K562 (cell line): ENCODE results near the gene SOS2. TPM values are rescaled to one million over a fixed set of nuclear protein-coding genes. Genes with fewer than 3 reads are reported as not detected.

Experiments used
- ATAC-seq: fragments of 200-7000 bp; cut with Tn5 transposase; 3 replicates; pipeline ENCODE4 v1.9.1; 2020; ENCODE audit warnings: moderate library complexity
- BruUV-seq: library from RNA; stranded (reverse); fragments of 400-500 nt; replicated peaks from 2 replicates; lab custom pipeline; 2021; lab: Mats Ljungman, UMichigan
- CTCF ChIA-PET: fragments of 300-600 bp; formaldehyde crosslinking; extraction: SDS; loops from one replicate; lab custom pipeline; 2021; ENCODE audit warnings: low intra/inter-chr PET ratio; lab: Yijun Ruan, JAX
- POLR2A ChIA-PET: fragments of 300-600, 350-650 bp; sonication (Branson Sonifier 250); formaldehyde crosslinking; extraction: SDS; loops from one replicate; lab custom pipeline; 2021; ENCODE audit warnings: antibody characterized with exemption, inconsistent platforms; lab: Yijun Ruan, JAX
- DNase-seq, 4 experiments: peaks; one replicate each; pipeline versions ENCODE4 v3.0.0 to v3.0.0-alpha.2; 2011 to 2018; ENCODE audit warnings: low spot score in 3 of 4, mixed read lengths in 3 of 4; ENCODE audit errors: extremely low read depth in 1 of 4
- FAIRE-seq: peaks from 2 replicates; lab custom pipeline; 2011; peaks lifted over from hg19 to GRCh38; lab: Jason Lieb, UNC
- H2AFZ ChIP-seq: 2 replicates; pipeline ENCODE4 v1.6.0; 2011; ENCODE audit warnings: low read depth, low read length, control low read depth, inconsistent platforms
- H3K27ac ChIP-seq: fragments of 200-600 bp; 3 replicates; pipeline ENCODE4 v1.8.0; 2011; ENCODE audit warnings: low read depth, mild to moderate bottlenecking, control low read depth, inconsistent platforms, low read length, moderate library complexity, mixed read lengths; ENCODE audit errors: extremely low read depth
- H3K27me3 ChIP-seq, 2 experiments: fragments of 300-600 bp in 1 of 2; 2 replicates in 1 of 2; 3 replicates in 1 of 2; pipeline versions ENCODE4 v1.6.0 to v1.8.0; 2011; ENCODE audit warnings: inconsistent platforms in 2 of 2, low read length in 2 of 2, mild to moderate bottlenecking in 1 of 2, mixed read lengths in 1 of 2, moderate library complexity in 1 of 2; ENCODE audit not compliant: control insufficient read depth in 2 of 2, insufficient read depth in 2 of 2
- H3K36me3 ChIP-seq: fragments of 300-600 bp; 3 replicates; pipeline ENCODE4 v1.8.0; 2011; ENCODE audit warnings: mild to moderate bottlenecking, low read length, inconsistent platforms; ENCODE audit not compliant: control insufficient read depth, insufficient read depth
- H3K4me1 ChIP-seq, 2 experiments: fragments of 200-600 bp in 1 of 2; replicated peaks in 1 of 2; 2 replicates in 1 of 2; 3 replicates in 1 of 2; pipeline versions ENCODE4 v1.5.1 to v1.8.0; 2011; ENCODE audit warnings: inconsistent platforms in 2 of 2, low read length in 2 of 2, mild to moderate bottlenecking in 1 of 2, mixed read lengths in 1 of 2, moderate library complexity in 1 of 2; ENCODE audit not compliant: control insufficient read depth in 2 of 2, insufficient read depth in 2 of 2
- H3K4me2 ChIP-seq: 2 replicates; pipeline ENCODE4 v1.6.1; 2011; ENCODE audit warnings: low read length, control low read depth, inconsistent platforms, mixed read lengths; ENCODE audit not compliant: insufficient read depth
- H3K4me3 ChIP-seq: fragments of 200-600 bp; sonication (generic), shearing (Covaris generic); 2 replicates; pipeline ENCODE4 v1.5.1; 2016; ENCODE audit warnings: control low read depth, inconsistent platforms
- H3K79me2 ChIP-seq: fragments of 200-600 bp; 3 replicates; pipeline ENCODE4 v1.8.0; 2011; ENCODE audit warnings: low read length, inconsistent platforms; ENCODE audit not compliant: control insufficient read depth, insufficient read depth
- H3K9ac ChIP-seq, 2 experiments: 2 replicates each; pipeline versions ENCODE4 v1.6.0 to v1.6.1; 2011; ENCODE audit warnings: low read depth in 2 of 2, low read length in 2 of 2, control low read depth in 1 of 2, inconsistent platforms in 1 of 2, mild to moderate bottlenecking in 1 of 2, mixed read lengths in 1 of 2; ENCODE audit not compliant: insufficient read depth in 1 of 2
- H3K9me1 ChIP-seq: one replicate; pipeline ENCODE4 v1.6.0; 2011; ENCODE audit warnings: inconsistent platforms, mild to moderate bottlenecking, low read length, moderate library complexity; ENCODE audit not compliant: control insufficient read depth, insufficient read depth
- H3K9me3 ChIP-seq: replicated peaks from 2 replicates; pipeline ENCODE4 v1.5.1; 2011; ENCODE audit warnings: low read depth, low read length, inconsistent platforms; ENCODE audit not compliant: control insufficient read depth, insufficient read depth
- H4K20me1 ChIP-seq: replicated peaks from 2 replicates; pipeline ENCODE4 v1.6.1; 2011; ENCODE audit warnings: low read length, inconsistent platforms, mixed read lengths; ENCODE audit not compliant: control insufficient read depth, insufficient read depth
- KDM1A ChIP-seq, 2 experiments: fragments of 450-650 bp; IDR thresholded peaks; 2 replicates each; pipeline ENCODE4 v1.6.1; 2016; ENCODE audit warnings: mild to moderate bottlenecking in 2 of 2
- MYC ChIP-seq, 2 experiments: fragments of 250-450 bp in 1 of 2; sonication (Bioruptor Pico) in 1 of 2; IDR thresholded peaks; 2 replicates each; pipeline versions ENCODE4 v1.5.1 to v1.6.1; 2012 to 2021; ENCODE audit warnings: low read depth in 2 of 2, borderline replicate concordance in 1 of 2, improper control_type of control experiment in 1 of 2, low read length in 1 of 2, mild to moderate bottlenecking in 1 of 2, moderate library complexity in 1 of 2
- SRSF7 ChIP-seq: fragments of 200-400 bp; formaldehyde crosslinking; optimal IDR thresholded peaks from 2 replicates; pipeline ENCODE3; 2017; ENCODE audit warnings: mild to moderate bottlenecking, low read depth, low read length
- YY1 ChIP-seq, 3 experiments: IDR thresholded peaks; 2 replicates each; pipeline ENCODE4 v1.6.1; 2011; ENCODE audit warnings: low read length in 2 of 3, mild to moderate bottlenecking in 2 of 3, moderate library complexity in 2 of 3, borderline replicate concordance in 1 of 3, control low read depth in 1 of 3, low read depth in 1 of 3; ENCODE audit not compliant: insufficient read depth in 3 of 3, insufficient replicate concordance in 2 of 3, control insufficient read depth in 1 of 3, insufficient read length in 1 of 3; ENCODE audit errors: extremely low read depth in 1 of 3
- ZC3H11A ChIP-seq: IDR thresholded peaks from 2 replicates; pipeline ENCODE4 v1.6.1; 2012; ENCODE audit warnings: low read depth, low read length, improper control_type of control experiment
- ZNF41 ChIP-seq: fragments of 250-450 bp; sonication (Bioruptor Pico); conservative IDR thresholded peaks from 2 replicates; pipeline ENCODE4 v1.4.0; 2020; ENCODE audit warnings: mild to moderate bottlenecking
- ZNF780A ChIP-seq: fragments of 250-450 bp; sonication (Bioruptor Pico); IDR thresholded peaks from 2 replicates; pipeline ENCODE4 v1.5.0; 2021; ENCODE audit warnings: mild to moderate bottlenecking
- WGBS: fragments of 100-300 bp; shearing (Covaris generic); methylation state at CpG from one replicate; pipeline ENCODE4 v1.1.6; 2016; ENCODE audit warnings: low coverage, mixed read lengths; ENCODE audit not compliant: insufficient coverage; ENCODE audit errors: missing lambda C conversion rate; 5-methylcytosine and 5-hydroxymethylcytosine counted together
- in situ Hi-C: fragments of 300-500 bp; cut with MboI; formaldehyde crosslinking; loops from 4 replicates; pipeline ENCODE4 v1.15.0; 2018; ENCODE audit warnings: inconsistent platforms, mixed read lengths
- intact Hi-C: fragments of 100-400 bp; cut with micrococcal nuclease; formaldehyde crosslinking; loops from 2 replicates; pipeline ENCODE4 v1.14.2; 2022
- polyA plus RNA-seq, 8 experiments: library from polyadenylated mRNA; depleted of rRNA in 4 of 8; stranded (reverse) in 5 of 8; unstranded in 3 of 8; fragments of >200 nt; fragmentation: Nextera tagmentation in 2 of 8; fragmentation: Illumina TruSeq in 1 of 8; extraction: Ambion mirVana in 2 of 8; extraction: Trizol in 1 of 8; gene quantifications; 2 replicates each; pipeline versions ENCODE4 v1.2.1 to v1.2.3, GENCODE V29; 2011 to 2014; ENCODE audit warnings: inconsistent platforms in 1 of 8, missing spikeins in 1 of 8
- total RNA-seq, 7 experiments: library from RNA; depleted of rRNA in 6 of 7; stranded (reverse); fragments of >200 nt in 6 of 7; fragmentation: Illumina TruSeq in 2 of 7; extraction: Trizol in 2 of 7; gene quantifications; 2 replicates each; pipeline versions ENCODE4 v1.2.1 to v1.2.3, GENCODE V29; 2011 to 2021; ENCODE audit warnings: low replicate concordance in 1 of 7

SOS2 gene
- total and polyA plus RNA-seq, 9 of the 15 experiments (the other 6 are each of a cell fraction or from before 2014, with no cell fraction given), result 2.2 to 13.1 (median 10.5) TPM

GRCh38 chr14:50215416-50215815 is 16.0 kb downstream of the SOS2 start:
- intact Hi-C loops, result no loop called here
- in situ Hi-C loops, result no loop called here
- FAIRE-seq, result no peak
- no peak for DNase-seq
- H3K9me1 ChIP-seq, result no peaks in the 10 kb centered on the region
- no peak for TF ChIP-seq ZNF780A (CRISPR knock-in tag)
- TF ChIP-seq KDM1A (IDR thresholded peaks at IDR 0.05), result no peak
- no peak for TF ChIP-seq MYC (IDR thresholded peaks at IDR 0.05; ENCODE audit: low read depth, low read length)
- no peak for TF ChIP-seq MYC (CRISPR knock-in tag; IDR thresholded peaks at IDR 0.05; ENCODE audit: borderline replicate concordance, low read depth)
- TF ChIP-seq ZC3H11A, result no peak
- no peak for TF ChIP-seq SRSF7
- TF ChIP-seq ZNF41 (CRISPR knock-in tag), result no peak
- no peak for TF ChIP-seq YY1 (IDR thresholded peaks at IDR 0.05; ENCODE audit: borderline replicate concordance in 1 of 3, control insufficient read depth in 1 of 3, extremely low read depth in 1 of 3, insufficient read depth in 3 of 3, insufficient read length in 1 of 3, insufficient replicate concordance in 2 of 3, low read depth in 1 of 3, low read length in 2 of 3)
- no peak overlapping the region for H3K4me2 ChIP-seq
- BruUV-seq, result no TSS peak
- H3K4me1 ChIP-seq, result no peaks in the 10 kb centered on the region; a peak in 2 of 5 replicates
- ChIA-PET POLR2A (no interaction called here), CTCF (no interaction called here)
- WGBS, result 69% methylated on average over 2 of the region's 2 CpGs
- H3K27ac ChIP-seq, result no peak overlapping the region
- H2AFZ ChIP-seq, result no peak overlapping the region
- no peak overlapping the region for H3K9ac ChIP-seq
- H3K27me3 ChIP-seq, result no peaks in the 10 kb centered on the region
- no peaks in the 10 kb centered on the region for H3K36me3 ChIP-seq
- H3K9me3 ChIP-seq, result no peaks in the 10 kb centered on the region
- no peak overlapping the region for H3K4me3 ChIP-seq
- peaks cover 18% of the 10 kb centered on the region for H3K79me2 ChIP-seq
- no peak for ATAC-seq
- H4K20me1 ChIP-seq, result no peaks in the 10 kb centered on the region
